Endothelial cell of umbilical vein (primary cell): ENCODE measurements around the gene NUP155. TPM values are rescaled to one million over a fixed set of nuclear protein-coding genes. Genes with fewer than 3 reads are reported as not detected.

ENCODE experiments used
- BruUV-seq: library from RNA; stranded (reverse); fragments of 400-500 nt; replicated peaks from 2 replicates; lab custom pipeline; 2021; lab: Mats Ljungman, UMichigan
- CTCF ChIA-PET: fragments of 300-600, 350-600 bp; sonication (Branson Sonifier 250); formaldehyde crosslinking; loops from one replicate; lab custom pipeline; 2021; ENCODE audit warnings: antibody characterized with exemption, inconsistent platforms; lab: Charles Lee
- POLR2A ChIA-PET: fragments of 300-600, 350-600 bp; sonication (Branson Sonifier 250); formaldehyde crosslinking; loops from one replicate; lab custom pipeline; 2021; ENCODE audit warnings: antibody characterized with exemption, inconsistent platforms; lab: Charles Lee
- DNase-seq: peaks from one replicate; pipeline ENCODE4 v3.0.0-alpha.2; 2011; ENCODE audit warnings: low read depth, low spot score
- FAIRE-seq: peaks from 2 replicates; lab custom pipeline; 2011; peaks lifted over from hg19 to GRCh38; lab: Jason Lieb, UNC
- H2AFZ ChIP-seq: 2 replicates; pipeline ENCODE4 v1.6.0; 2012; ENCODE audit warnings: low read depth, low read length, control low read depth, inconsistent platforms
- H3K27ac ChIP-seq: 2 replicates; pipeline ENCODE4 v1.5.1; 2011; ENCODE audit warnings: low read depth, mild to moderate bottlenecking, control low read depth, low read length, moderate library complexity; ENCODE audit not compliant: insufficient read depth
- H3K27me3 ChIP-seq, 2 experiments: 2 replicates each; pipeline versions ENCODE4 v1.6.0 to v1.6.1; 2011; ENCODE audit warnings: low read length in 2 of 2, mixed read lengths in 1 of 2; ENCODE audit not compliant: control insufficient read depth in 2 of 2, insufficient read depth in 2 of 2
- H3K36me3 ChIP-seq, 2 experiments: 2 replicates in 1 of 2; 3 replicates in 1 of 2; pipeline ENCODE4 v1.5.1; 2011; ENCODE audit warnings: low read length in 2 of 2, mild to moderate bottlenecking in 1 of 2, moderate library complexity in 1 of 2; ENCODE audit not compliant: control insufficient read depth in 2 of 2, insufficient read depth in 2 of 2; ENCODE audit errors: extremely low read depth in 1 of 2
- H3K4me1 ChIP-seq: 3 replicates; pipeline ENCODE4 v1.5.1; 2011; ENCODE audit warnings: mild to moderate bottlenecking, low read length; ENCODE audit not compliant: control insufficient read depth, insufficient read depth; ENCODE audit errors: extremely low read depth
- H3K4me2 ChIP-seq: 2 replicates; pipeline ENCODE4 v1.6.1; 2011; ENCODE audit warnings: low read length, control low read depth, mixed read lengths; ENCODE audit not compliant: insufficient read depth
- H3K4me3 ChIP-seq, 3 experiments: fragments of 200-600 bp in 1 of 3; sonication (generic), shearing (Covaris generic) in 1 of 3; replicated peaks in 1 of 3; 2 replicates each; pipeline ENCODE4 v1.5.1; 2011 to 2016; ENCODE audit warnings: control low read depth in 3 of 3, low read length in 3 of 3, mild to moderate bottlenecking in 2 of 3, inconsistent platforms in 1 of 3, low read depth in 1 of 3, moderate library complexity in 1 of 3; ENCODE audit not compliant: insufficient read depth in 1 of 3
- H3K79me2 ChIP-seq: 2 replicates; pipeline ENCODE4 v1.6.0; 2012; ENCODE audit warnings: low read length, inconsistent platforms; ENCODE audit not compliant: control insufficient read depth, insufficient read depth
- H3K9ac ChIP-seq: replicated peaks from 2 replicates; pipeline ENCODE3; 2011; ENCODE audit warnings: low read length, control low read depth; ENCODE audit not compliant: insufficient read depth; ENCODE audit errors: extremely low read depth
- H3K9me1 ChIP-seq: replicated peaks from 3 replicates; pipeline ENCODE4 v1.6.0; 2011; ENCODE audit warnings: mild to moderate bottlenecking, low read length; ENCODE audit not compliant: control insufficient read depth, insufficient read depth; ENCODE audit errors: extremely low read depth
- H3K9me3 ChIP-seq: replicated peaks from 2 replicates; pipeline ENCODE4 v1.5.1; 2012; ENCODE audit warnings: low read length, inconsistent platforms; ENCODE audit not compliant: control insufficient read depth, insufficient read depth
- H4K20me1 ChIP-seq: replicated peaks from 2 replicates; pipeline ENCODE3; 2011; ENCODE audit warnings: mild to moderate bottlenecking, low read length; ENCODE audit not compliant: control insufficient read depth, insufficient read depth; ENCODE audit errors: extremely low read depth
- CTCF ChIP-seq, 2 donors: IDR thresholded peaks; 1 replicate in 1 of 2; 2 replicates in 1 of 2; pipeline ENCODE4 v1.5.1; 2011; ENCODE audit warnings: low read length in 2 of 2, mild to moderate bottlenecking in 2 of 2, moderate library complexity in 2 of 2, control low read depth in 1 of 2, inconsistent platforms in 1 of 2, low read depth in 1 of 2; ENCODE audit not compliant: insufficient read depth in 1 of 2; ENCODE audit errors: extremely low read depth in 1 of 2
- EZH2 ChIP-seq: IDR thresholded peaks from 2 replicates; pipeline ENCODE4 v1.6.1; 2012; ENCODE audit warnings: borderline replicate concordance, low read depth, mild to moderate bottlenecking, moderate library complexity, low read length, inconsistent platforms; ENCODE audit not compliant: severe bottlenecking
- FOS ChIP-seq: IDR thresholded peaks from 2 replicates; pipeline ENCODE4 v1.6.1; 2011; ENCODE audit warnings: mild to moderate bottlenecking, low read length, moderate library complexity, borderline replicate concordance; ENCODE audit not compliant: insufficient read depth
- GATA2 ChIP-seq: IDR thresholded peaks from 2 replicates; pipeline ENCODE4 v1.7.0; 2011; ENCODE audit warnings: low read depth, mild to moderate bottlenecking, moderate library complexity, mixed read lengths, low read length; ENCODE audit not compliant: insufficient read length, insufficient read depth
- JUN ChIP-seq: IDR thresholded peaks from 2 replicates; pipeline ENCODE4 v1.6.1; 2011; ENCODE audit warnings: borderline replicate concordance, low read depth; ENCODE audit not compliant: insufficient read length, insufficient read depth
- MYC ChIP-seq: IDR thresholded peaks from one replicate; pipeline ENCODE4 v1.6.1; 2011; ENCODE audit warnings: mild to moderate bottlenecking, low read depth, low read length
- POLR2A ChIP-seq: IDR thresholded peaks from 2 replicates; pipeline ENCODE4 v1.6.1; 2012; ENCODE audit warnings: low read depth, mild to moderate bottlenecking, control low read depth, low read length
- POLR2AphosphoS5 ChIP-seq: IDR thresholded peaks from 2 replicates; pipeline ENCODE4 v1.6.1; 2012; ENCODE audit warnings: low read depth, mild to moderate bottlenecking, control low read depth, low read length, moderate library complexity; ENCODE audit not compliant: insufficient read depth
- dilution Hi-C: fragments of 300-500 bp; cut with MboI; formaldehyde crosslinking; loops from one replicate; pipeline ENCODE4 v1.15.0; 2019; ENCODE audit warnings: low sequenced_read_pairs; ENCODE audit not compliant: extremely low pct_ligation_motif_present
- intact Hi-C: fragments of 100-400 bp; cut with micrococcal nuclease; formaldehyde crosslinking; loops from one replicate; pipeline ENCODE4 v1.10.0; 2022
- polyA plus RNA-seq, 4 experiments: library from polyadenylated mRNA; depleted of rRNA in 3 of 4; stranded (reverse) in 3 of 4; unstranded in 1 of 4; fragments of >200 nt; gene quantifications; 2 replicates each; pipeline versions ENCODE4 v1.2.1 to v1.2.3, GENCODE V29; 2011 to 2012; ENCODE audit warnings: missing spikeins in 1 of 4
- total RNA-seq: library from RNA; stranded (reverse); gene quantifications from 2 replicates; pipeline ENCODE4 v1.2.3, GENCODE V29; 2021
- TF ChIP-seq, protein P1 (sequence below): IDR thresholded peaks from 2 replicates; pipeline ENCODE4 v1.6.1; 2011; ENCODE audit not compliant: insufficient read depth, insufficient read length

Gene NUP155
- total and polyA plus RNA-seq, 2 donors (not counting 3 experiments of a cell fraction or from before 2014, with no cell fraction given), result 11.1 to 36.6 TPM

DNA sequence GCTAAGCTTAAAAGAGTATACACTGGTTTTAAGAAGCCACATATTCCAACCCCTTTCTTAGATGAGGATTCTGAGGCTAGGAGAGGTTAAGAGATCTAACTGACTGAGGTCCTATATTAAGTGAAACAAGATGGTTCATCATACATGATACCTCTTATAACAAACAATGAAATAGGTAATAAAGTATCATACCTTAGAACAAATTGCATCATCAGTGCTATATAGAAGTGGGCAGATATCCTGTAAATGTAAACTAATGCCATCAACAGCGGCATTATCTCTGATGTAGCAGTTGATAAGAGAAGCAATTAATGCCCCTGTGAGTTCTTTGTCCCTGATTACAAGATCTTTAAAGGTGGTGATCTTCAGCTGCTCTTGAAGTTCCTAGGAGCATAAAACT lies 60.5 kb downstream of the NUP155 start:
- Histone ChIP-seq H4K20me1 (no peaks in the 10 kb centered on the region), H3K9me3 (no peaks in the 10 kb centered on the region), H3K27ac (no peak overlapping the region), H3K4me2 (no peak overlapping the region), H2AFZ (no peak overlapping the region), H3K36me3 (peaks cover 6 to 8% of the 10 kb centered on the region in 2 experiments), H3K9me1 (no peaks in the 10 kb centered on the region), H3K27me3 (no peaks in the 10 kb centered on the region), H3K4me3 (no peak overlapping the region), H3K79me2 (no peaks in the 10 kb centered on the region), H3K9ac (no peak overlapping the region), H3K4me1 (no peaks in the 10 kb centered on the region)
- dilution Hi-C loops, result no loop called here
- DNase-seq, result no peak
- intact Hi-C loops, result loop anchor here (10.0 kb wide), 1 partner anchor 246 kb away; no protein-coding TSS in a partner anchor
- FAIRE-seq, result no peak
- POLR2A ChIA-PET, result no interaction called here
- TF ChIP-seq POLR2AphosphoS5 (no peak), POLR2A (no peak), CTCF (IDR thresholded peaks at IDR 0.05; ENCODE audit: extremely low read depth in 1 of 2, insufficient read depth in 1 of 2, low read depth in 1 of 2, low read length in 2 of 2) (no peak), GATA2 (no peak), FOS (no peak), JUN (no peak), EZH2 (no peak), MYC (no peak)
- TF ChIP-seq, protein P1, sequence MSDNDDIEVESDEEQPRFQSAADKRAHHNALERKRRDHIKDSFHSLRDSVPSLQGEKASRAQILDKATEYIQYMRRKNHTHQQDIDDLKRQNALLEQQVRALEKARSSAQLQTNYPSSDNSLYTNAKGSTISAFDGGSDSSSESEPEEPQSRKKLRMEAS, result no peak
- CTCF ChIA-PET, result interaction anchor here (1.5 kb wide), 1 partner anchor 9 kb away, joined by 4 read pairs; no protein-coding TSS in a partner anchor
- BruUV-seq, result no TSS peak
